Cerebellar nuclear complex (tissue), 1 donor: ENCODE measurements around the gene PRIMA1.
A peak's percentile ranks its signal among the peaks of the same experiment; 100 is the strongest.

Experiments used
- DNase-seq, 2 experiments: peaks; one replicate each; lab custom pipeline; 2025; lab: John Stamatoyannopoulos, UW

Gene PRIMA1

GRCh38 chr14:93794756-93795155 is 6.5 kb upstream of the PRIMA1 start:
- no peak for DNase-seq

GRCh38 chr14:93793555-93794324 is 5.5 kb upstream of the PRIMA1 start:
- DNase-seq = no peak

- no peak for DNase-seq
These were observed 4.1 kb upstream of the PRIMA1 start for GRCh38 chr14:93792391-93792790.

- no peak for DNase-seq
These were observed 2.7 kb upstream of the PRIMA1 start for GRCh38 chr14:93790966-93791365.

- no peak for DNase-seq
These were observed 1.2 kb upstream of the PRIMA1 start for GRCh38 chr14:93789228-93790130.

GRCh38 chr14:93788543-93789227 is 400 bp upstream of the PRIMA1 start:
- no peak for DNase-seq

- DNase-seq = no peak
These were observed 606 bp downstream of the PRIMA1 start for GRCh38 chr14:93787465-93788292.

- no peak for DNase-seq
These were observed 2.9 kb downstream of the PRIMA1 start for GRCh38 chr14:93785423-93785822.

GRCh38 chr14:93784878-93785277 is 3.4 kb downstream of the PRIMA1 start:
- no peak for DNase-seq

- DNase-seq = no peak
These were observed 7.4 kb downstream of the PRIMA1 start for GRCh38 chr14:93780813-93781400.

GRCh38 chr14:93778856-93779629 is 9.2 kb downstream of the PRIMA1 start:
- no peak for DNase-seq

- no peak for DNase-seq
These were observed 9.8 kb downstream of the PRIMA1 start for GRCh38 chr14:93778453-93778852.

GRCh38 chr14:93775744-93776143 is 12.5 kb downstream of the PRIMA1 start:
- DNase-seq = no peak

GRCh38 chr14:93775158-93775557 is 13.1 kb downstream of the PRIMA1 start:
- no peak for DNase-seq

- DNase-seq = no peak
These were observed 16.0 kb downstream of the PRIMA1 start for GRCh38 chr14:93772263-93772662.

- DNase-seq = no peak
These were observed 22.3 kb downstream of the PRIMA1 start for GRCh38 chr14:93765970-93766369.

GRCh38 chr14:93765155-93765554 is 23.1 kb downstream of the PRIMA1 start:
- DNase-seq = no peak

GRCh38 chr14:93764211-93764659 is 24.1 kb downstream of the PRIMA1 start:
- no peak for DNase-seq

- peak in 1 of 2 experiments; percentile 33 for DNase-seq
These were observed 28.5 kb downstream of the PRIMA1 start for GRCh38 chr14:93759719-93760307.

- no peak for DNase-seq
These were observed 31.1 kb downstream of the PRIMA1 start for GRCh38 chr14:93757206-93757605.
